GM19455 (cell line): Measurements from ENCODE around the gene CLIC4.
"Not testable (repeated sequence)": the region's sequence is repeated elsewhere in the genome, so short reads cannot be mapped to it uniquely, and the experiment has no call there.

Experiments
- ATAC-seq: cut with Tn5 transposase; IDR thresholded peaks from one replicate; pipeline ENCODE4 v1.9.1; 2021; ENCODE audit not compliant: unreplicated experiment

Gene CLIC4

GRCh38 chr1:24872061-24872850 is 127.0 kb downstream of the CLIC4 start:
- no peak for ATAC-seq

GRCh38 chr1:24873148-24873547 is 127.9 kb downstream of the CLIC4 start:
- ATAC-seq, result no peak

- no peak for ATAC-seq
Measured at GRCh38 chr1:24874056-24874455, 128.8 kb downstream of the CLIC4 start.

- ATAC-seq, result no peak
Measured at GRCh38 chr1:24874611-24875234, 129.5 kb downstream of the CLIC4 start.

GRCh38 chr1:24875257-24875656 is 130.0 kb downstream of the CLIC4 start:
- ATAC-seq, result no peak

- ATAC-seq, result no peak
Measured at GRCh38 chr1:24875991-24876506, 130.8 kb downstream of the CLIC4 start.

- no peak for ATAC-seq
Measured at GRCh38 chr1:24878045-24878444, 132.8 kb downstream of the CLIC4 start.

- ATAC-seq, result no peak
Measured at GRCh38 chr1:24878775-24879742, 133.8 kb downstream of the CLIC4 start.

GRCh38 chr1:24881034-24881433 is 135.8 kb downstream of the CLIC4 start:
- no peak for ATAC-seq

- no peak for ATAC-seq
Measured at GRCh38 chr1:24884751-24885150, 139.5 kb downstream of the CLIC4 start.

- no peak for ATAC-seq
Measured at GRCh38 chr1:24886241-24886640, 141.0 kb downstream of the CLIC4 start.

GRCh38 chr1:24888061-24888970 is 143.1 kb downstream of the CLIC4 start:
- ATAC-seq, result no peak

GRCh38 chr1:24888971-24889676 is 143.9 kb downstream of the CLIC4 start:
- ATAC-seq, result no peak

- no peak for ATAC-seq
Measured at GRCh38 chr1:24890887-24891286, 145.6 kb downstream of the CLIC4 start.

GRCh38 chr1:24891367-24891766 is 146.1 kb downstream of the CLIC4 start:
- ATAC-seq, result not testable (repeated sequence)

- no peak for ATAC-seq
Measured at GRCh38 chr1:24892188-24893153, 147.2 kb downstream of the CLIC4 start.

GRCh38 chr1:24893431-24893830 is 148.2 kb downstream of the CLIC4 start:
- ATAC-seq, result no peak
